GM18951 (cell line): ENCODE measurements around the gene NTM.
"Not testable (repeated sequence)": the region's sequence is repeated elsewhere in the genome, so short reads cannot be mapped to it uniquely, and the experiment has no call there.

Experiments
- POLR2A ChIP-seq: IDR thresholded peaks from 4 replicates; pipeline ENCODE4 v1.6.1; 2011; ENCODE audit warnings: mild to moderate bottlenecking; ENCODE audit not compliant: insufficient read length, insufficient read depth; ENCODE audit errors: extremely low read depth
- in situ Hi-C: fragments of 300-500 bp; cut with MboI; formaldehyde crosslinking; loops from one replicate; pipeline ENCODE4 v1.12.0; 2022; ENCODE audit warnings: low sequenced_read_pairs, mixed read lengths, inconsistent platforms; ENCODE audit not compliant: unreplicated experiment

The NTM gene

DNA sequence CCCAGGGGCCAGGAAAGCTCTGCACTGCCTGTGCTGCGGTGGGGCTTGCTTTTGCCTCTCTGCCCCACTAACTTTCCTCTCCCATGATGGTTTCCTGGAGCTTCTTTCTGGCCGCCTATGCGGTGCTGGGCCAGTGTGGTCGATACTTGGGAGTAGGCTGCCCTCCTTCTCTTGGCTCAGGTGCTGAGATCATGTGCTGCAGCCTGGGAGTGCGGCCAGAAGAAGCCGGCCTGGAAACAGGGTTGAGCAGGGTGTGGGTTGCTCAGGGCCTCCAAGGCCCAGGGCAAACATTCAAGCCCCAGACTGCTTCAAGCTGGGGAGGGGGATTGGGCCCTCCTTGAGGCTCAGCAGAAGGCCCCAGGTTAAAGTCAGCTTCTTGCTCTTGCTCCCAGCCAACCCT, 125.0 kb downstream of the NTM start:
- in situ Hi-C loops = no loop called here
- TF ChIP-seq POLR2A = no peak

DNA sequence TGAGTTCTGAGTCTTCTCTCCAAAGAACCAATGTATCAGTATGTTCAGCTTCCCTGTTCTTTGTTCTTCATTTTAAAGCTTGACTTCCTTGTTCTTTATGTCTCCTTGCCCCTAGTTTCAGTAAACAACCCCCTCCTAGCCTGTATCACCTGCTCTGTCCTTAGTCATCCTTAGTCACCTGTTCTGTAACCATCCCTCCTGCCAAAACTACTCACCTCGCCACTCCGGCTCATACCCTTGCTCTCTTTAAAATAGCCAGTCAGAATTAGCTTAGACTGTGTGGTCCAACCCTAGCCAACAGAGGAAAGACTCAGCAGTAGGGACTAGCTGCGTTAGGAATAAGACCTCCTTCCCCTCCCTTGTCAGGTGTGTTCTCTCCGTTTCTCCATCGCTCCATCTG, 127.3 kb downstream of the NTM start:
- in situ Hi-C loops = not testable (repeated sequence)

DNA sequence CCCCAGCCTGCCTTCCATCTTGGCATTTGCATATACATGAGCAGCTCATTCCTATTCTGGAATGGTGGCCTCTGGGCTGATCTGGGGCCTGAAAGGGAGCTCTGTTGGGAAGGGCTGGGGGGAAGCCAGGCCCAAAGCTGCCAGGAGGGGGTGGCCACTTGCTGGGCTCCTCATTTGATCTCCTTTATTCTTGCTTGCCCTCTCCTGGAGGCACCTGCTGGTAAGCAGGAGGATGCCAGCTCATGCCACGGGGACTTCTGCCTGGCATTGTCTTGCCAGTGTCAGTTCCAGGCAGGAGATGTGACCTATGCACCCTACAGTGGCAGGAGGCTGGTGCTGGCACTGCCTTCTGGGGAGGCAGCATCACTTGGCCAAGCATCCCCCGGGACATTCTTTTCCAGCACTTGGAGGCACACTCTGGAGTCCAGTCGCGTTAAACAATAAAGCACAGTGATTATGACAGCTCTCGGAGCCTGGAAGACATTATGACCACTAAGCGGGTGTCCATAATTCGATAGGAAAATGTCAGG, 128.3 kb downstream of the NTM start:
- no peak for TF ChIP-seq POLR2A
- in situ Hi-C loops = no loop called here

DNA sequence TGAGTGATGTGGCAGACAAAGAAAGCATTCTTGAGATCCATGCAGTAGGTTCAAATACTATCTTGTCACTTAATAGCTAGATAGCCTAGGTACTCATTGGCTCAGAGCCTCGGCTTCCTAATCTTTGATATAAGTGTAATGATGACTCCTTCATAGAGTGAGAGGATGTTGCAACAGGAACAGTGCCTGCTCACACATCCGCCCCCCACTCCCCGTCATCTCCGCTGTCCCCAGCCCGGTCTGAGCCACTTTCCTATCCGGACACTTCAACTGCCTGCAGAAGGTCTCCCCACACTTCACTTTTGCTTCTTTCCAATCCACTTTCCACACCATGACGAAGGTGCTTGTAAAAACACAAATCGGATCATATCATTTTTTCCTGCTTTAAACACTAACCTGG, 128.8 kb downstream of the NTM start:
- in situ Hi-C loops = no loop called here
- no peak for TF ChIP-seq POLR2A

DNA sequence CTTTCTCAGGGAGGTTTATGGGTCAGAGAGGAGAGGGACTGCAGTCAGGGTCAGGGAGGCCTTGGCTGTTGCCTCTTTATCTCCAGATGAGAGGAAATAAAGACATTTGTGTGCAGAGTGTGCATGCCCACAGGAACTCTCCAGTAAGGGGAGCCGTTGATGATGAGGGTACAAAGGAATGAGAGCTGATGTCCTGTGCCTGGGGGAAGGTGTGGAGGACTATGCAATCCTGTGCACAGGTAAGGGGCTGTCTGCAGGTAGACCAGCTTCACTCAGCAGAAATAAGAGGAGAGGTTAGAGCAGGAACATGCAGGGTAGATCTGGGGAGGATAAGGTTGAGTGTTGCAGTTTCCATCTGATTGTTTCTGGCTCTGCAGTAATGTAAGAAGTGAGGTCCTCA, 132.6 kb downstream of the NTM start:
- TF ChIP-seq POLR2A = no peak
- in situ Hi-C loops = loop anchor here (25.0 kb wide), 1 partner anchor 441 kb away; no protein-coding TSS in a partner anchor

DNA sequence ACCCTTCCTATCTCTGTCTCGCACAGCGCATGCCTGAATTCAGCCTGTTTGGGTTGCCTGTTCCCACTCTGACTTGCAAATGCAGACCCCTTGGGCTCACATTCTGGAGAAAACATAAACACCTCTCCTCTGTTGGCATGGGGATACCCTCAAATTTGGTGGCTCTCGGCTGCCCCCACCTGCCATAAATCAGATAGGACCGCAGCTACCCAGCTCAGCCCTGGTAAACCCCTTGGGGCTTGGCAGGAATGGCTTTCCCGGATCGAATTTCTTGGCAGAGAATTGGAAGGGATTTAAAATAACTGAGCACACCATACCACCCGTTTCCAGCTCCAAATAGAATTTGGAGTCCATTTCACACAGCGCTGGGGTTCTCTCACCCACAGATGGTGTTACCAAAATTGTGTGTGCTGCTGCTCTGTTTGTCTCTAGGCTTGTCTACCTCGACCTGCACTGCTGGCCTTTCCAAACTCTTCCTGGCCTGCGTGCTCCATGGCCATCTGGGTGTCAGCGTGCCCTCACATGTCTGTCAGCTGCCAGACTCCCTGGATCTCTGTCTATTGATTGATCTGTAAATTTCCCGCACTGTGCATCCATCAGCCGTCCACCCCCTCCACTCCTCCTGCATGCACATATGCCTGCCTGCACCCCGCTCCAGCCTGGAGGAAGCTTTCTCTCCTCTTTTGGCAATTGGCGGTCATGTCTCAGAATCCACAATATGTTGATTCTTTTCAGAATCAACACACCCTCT, 134.0 kb downstream of the NTM start:
- in situ Hi-C loops = loop anchor here (25.0 kb wide), 1 partner anchor 442 kb away; no protein-coding TSS in a partner anchor

DNA sequence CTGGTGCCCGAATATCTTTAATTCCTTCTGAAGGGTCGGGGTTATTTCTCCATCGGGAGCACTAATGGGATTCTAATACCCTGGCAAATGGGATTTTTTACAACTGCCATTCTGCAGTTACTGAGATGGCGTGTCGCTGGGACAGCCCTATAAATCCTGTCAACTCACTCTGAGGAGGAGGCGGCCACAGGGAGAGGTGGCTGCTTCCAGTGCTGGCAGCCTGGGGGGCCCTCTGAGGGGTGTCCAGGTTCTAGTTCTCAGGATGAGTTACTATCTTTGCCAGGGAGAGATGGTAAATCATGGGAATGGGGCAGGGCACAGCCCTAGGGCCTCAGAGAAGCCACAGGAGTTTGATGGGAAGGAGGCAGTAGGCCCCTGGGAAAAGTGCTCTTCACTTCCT, 135.9 kb downstream of the NTM start:
- in situ Hi-C loops = loop anchor here (25.0 kb wide), 1 partner anchor 444 kb away; no protein-coding TSS in a partner anchor
- TF ChIP-seq POLR2A = no peak

More for the DNA sequence above, 134.0 kb downstream of the NTM start:
- no peak for TF ChIP-seq POLR2A

DNA sequence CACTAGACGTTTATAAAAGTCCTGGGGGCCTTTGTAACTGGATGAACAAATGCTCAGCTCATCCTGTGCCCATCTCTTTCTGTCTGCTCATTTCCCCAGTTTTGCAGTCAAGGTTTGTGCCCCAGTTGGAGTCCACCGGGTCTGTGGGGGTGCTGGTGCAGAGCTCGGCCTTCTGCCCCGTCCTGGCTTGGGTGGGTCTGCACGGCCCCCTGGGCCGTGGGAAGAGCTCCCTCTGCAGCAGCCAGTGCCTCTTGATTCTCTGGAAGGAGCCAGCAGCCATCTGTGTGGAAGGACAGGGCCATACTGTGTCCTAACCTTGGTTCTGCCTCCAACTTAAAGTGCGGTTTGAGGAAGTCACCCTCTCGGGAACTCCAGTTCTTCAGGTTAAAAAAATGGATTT, 140.2 kb downstream of the NTM start:
- in situ Hi-C loops = loop anchor here (25.0 kb wide), 1 partner anchor 448 kb away; no protein-coding TSS in a partner anchor
- TF ChIP-seq POLR2A = no peak

DNA sequence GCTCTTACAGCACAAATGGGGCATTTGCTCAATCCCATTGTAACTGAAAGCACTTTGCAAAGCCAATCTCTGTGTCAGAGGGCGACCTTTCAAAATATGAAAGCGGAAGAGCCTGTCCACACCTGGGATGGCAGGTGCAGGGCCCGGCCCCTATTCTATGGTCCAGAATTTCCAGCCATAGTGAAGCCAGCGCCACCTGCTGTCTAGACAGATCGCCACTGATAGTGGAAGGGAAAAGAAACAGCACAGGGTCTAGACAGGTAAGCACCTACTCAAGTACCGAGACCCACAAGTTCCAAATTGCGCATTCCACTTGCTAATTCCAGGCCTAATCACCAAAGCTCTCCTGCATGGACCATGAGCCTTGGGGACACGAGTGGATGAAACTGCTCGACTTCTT, 141.4 kb downstream of the NTM start:
- in situ Hi-C loops = loop anchor here (25.0 kb wide), 1 partner anchor 449 kb away; no protein-coding TSS in a partner anchor
- no peak for TF ChIP-seq POLR2A

DNA sequence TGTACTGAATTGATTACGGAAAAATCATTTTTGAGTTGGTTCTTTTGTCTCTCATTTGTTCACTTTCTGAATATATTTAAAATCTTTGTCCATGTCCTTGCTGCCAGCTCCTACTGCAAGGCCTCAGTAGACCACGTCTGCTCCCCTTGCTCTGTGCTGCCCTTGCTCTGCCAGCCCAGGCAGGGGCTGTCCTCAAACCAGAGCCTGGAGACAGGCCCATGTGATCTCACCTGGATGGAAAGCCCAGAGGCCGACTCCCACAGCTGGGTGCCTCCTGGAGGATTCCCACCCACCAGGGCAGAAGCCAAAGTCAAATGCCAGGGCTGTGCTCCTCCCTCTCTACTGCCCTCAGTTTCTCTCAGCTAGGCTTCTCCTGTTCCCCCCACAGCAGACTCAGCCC, 141.8 kb downstream of the NTM start:
- in situ Hi-C loops = loop anchor here (25.0 kb wide), 1 partner anchor 450 kb away; no protein-coding TSS in a partner anchor
- TF ChIP-seq POLR2A = no peak

DNA sequence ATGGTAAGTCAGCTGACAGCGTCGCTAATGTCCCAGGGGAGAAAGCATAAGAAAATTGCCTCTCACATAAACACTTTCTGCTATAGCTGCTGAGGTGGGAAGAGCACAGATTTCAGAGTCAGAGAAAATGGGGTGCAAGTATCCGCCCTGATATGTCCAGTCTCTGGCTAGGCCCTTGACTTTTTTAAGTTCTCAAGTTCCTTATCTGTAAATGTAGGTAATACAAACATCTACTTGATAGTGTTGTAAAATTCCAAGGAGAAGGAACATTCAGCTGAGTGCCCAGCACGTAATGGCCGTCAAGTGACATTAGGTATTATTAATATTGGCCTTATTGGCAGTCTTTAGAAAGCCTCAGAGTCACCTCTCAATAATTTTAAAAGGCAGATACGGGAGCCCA, 143.6 kb downstream of the NTM start:
- TF ChIP-seq POLR2A = no peak
- in situ Hi-C loops = loop anchor here (25.0 kb wide), 1 partner anchor 452 kb away; no protein-coding TSS in a partner anchor

DNA sequence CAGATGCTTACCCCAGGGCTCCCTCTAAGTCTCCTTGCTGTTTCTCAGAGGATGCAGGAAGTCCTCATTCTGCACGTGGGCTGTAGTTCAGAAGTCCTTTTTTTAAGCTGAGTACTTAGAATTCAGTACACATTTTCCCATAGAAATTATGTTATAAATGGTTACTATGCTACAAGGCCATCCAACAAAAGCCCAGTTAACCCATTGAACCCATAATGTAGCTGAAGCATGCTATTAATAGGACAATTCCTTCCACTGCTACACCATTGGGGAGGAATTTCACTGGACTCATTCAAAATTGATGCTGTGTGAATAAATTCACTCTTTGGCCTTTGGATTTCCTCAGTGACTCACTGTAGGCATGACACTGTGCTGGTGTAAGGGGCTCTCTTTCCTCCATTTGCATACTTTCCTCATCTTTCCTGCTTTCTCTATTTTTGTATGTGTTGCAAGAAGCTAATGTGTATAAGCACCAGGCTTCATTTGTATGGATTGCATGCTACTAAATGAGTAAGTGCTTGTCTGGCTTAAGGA, 148.0 kb downstream of the NTM start:
- TF ChIP-seq POLR2A = no peak
- in situ Hi-C loops = loop anchor here (25.0 kb wide), 1 partner anchor 456 kb away; no protein-coding TSS in a partner anchor

DNA sequence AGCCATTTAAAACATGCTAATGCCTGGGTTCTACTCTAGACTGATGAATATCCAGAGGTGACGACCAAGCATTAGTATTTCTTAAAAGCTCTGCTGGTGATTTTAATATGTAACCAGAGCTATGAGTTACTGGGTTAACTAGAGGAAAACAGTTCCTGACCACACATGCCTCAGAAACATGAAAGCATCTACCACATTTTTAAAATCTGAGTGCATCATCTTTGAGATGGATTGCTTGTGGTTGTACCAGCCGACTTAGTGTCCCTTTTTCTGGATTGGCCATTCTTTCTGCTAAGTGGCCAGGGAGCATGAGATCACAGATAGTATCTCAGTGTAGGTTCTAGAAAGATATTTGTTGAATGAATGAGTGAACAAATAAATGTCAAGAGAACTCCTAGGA, 152.4 kb downstream of the NTM start:
- TF ChIP-seq POLR2A = no peak
- in situ Hi-C loops = loop anchor here (25.0 kb wide), 1 partner anchor 461 kb away; no protein-coding TSS in a partner anchor

DNA sequence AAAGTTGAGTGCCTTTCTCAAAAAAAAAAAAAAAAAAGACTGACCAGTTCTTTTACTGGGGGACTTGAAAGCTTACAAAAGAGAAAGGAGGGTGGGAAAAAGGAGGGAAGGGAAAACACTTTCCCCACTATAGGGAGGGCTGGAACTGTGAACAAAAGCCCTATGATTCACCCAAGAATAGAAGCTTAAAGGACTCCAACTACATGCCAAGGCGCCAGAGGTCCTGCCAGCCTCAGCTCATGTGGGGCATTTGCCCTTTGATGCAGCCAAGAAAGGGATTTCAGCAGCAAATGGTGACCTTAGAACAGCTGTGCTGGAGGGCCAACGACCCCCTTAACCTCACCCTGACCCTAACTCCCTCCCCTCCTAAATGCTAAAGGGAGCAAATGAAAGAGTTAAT, 160.0 kb downstream of the NTM start:
- TF ChIP-seq POLR2A = no peak
- in situ Hi-C loops = no loop called here
